GM21737 (cell line): Measurements from ENCODE around the gene CCDC7.
A peak's percentile ranks its signal among the peaks of the same experiment; 100 is the strongest.
"Not testable (repeated sequence)": the region's sequence is repeated elsewhere in the genome, so short reads cannot be mapped to it uniquely, and the experiment has no call there.

Experiments
- ATAC-seq: cut with Tn5 transposase; IDR thresholded peaks from one replicate; pipeline ENCODE4 v1.9.1; 2021; ENCODE audit warnings: mild to moderate bottlenecking, moderate library complexity; ENCODE audit not compliant: unreplicated experiment

The CCDC7 gene

DNA sequence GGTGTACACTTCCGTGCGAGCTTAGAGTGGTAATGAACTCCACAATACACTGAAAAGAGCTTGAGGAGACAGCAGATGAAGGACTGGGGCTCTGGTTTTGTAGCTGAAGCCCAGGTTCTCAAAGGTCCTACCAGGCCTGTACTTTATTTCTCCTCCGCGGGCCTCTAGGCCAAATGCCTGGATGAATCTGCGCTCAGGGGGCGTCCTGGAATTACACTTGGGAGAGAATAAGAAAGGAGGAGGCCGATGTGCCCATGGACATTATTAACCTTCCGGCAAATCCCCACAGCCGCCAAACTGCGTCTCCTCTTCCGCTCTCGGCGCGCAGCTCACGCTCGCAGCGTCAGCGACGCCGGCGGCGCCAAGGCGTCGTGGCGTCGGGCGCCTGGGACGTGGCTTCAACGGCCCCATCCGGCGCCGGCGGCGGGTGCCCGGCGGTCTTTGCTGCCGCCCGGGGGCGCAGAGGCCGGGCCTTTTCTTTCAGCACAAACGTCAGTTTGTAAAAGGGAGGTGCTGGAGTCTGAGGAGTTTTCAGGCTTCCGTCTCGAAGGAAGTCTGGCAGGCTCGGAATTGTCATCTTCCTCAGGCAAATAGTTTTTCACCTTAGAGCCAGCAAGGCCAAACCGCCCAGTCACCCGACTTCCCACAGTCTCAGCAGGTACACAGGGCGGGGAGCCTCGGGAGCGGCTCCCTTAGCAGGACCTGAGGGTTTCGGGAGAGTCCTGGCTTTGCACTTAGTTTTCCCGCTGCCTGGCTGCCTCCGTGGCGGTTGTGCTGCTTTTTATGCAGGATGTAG, at the start of gene CCDC7:
CCDC7 (plus strand) TSS at position 401 of the 796 bp plus-strand sequence. CDS start 5,503 bp downstream, outside the sequence.
- peak; percentile 98 for ATAC-seq

DNA sequence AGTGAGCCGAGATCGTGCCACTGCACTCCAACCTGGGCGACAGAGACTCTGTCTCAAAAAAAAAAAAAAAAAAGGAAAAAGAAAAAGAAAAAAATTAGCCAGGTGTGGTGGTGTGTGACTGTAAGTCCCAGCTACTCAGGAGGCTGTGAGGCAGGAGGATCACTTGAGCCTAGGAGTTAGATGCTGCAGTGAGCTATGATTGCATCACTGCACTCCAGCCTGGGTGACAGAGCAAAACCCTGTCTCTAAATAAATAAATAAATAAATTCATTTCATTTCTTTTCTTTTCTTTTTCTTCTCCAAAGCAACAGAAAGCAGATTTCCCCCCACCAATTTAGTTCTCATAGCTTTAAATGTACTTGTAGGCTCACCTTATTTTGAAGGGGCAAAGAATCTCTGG, 48.8 kb upstream of the CCDC7 start:
- not testable (repeated sequence) for ATAC-seq

DNA sequence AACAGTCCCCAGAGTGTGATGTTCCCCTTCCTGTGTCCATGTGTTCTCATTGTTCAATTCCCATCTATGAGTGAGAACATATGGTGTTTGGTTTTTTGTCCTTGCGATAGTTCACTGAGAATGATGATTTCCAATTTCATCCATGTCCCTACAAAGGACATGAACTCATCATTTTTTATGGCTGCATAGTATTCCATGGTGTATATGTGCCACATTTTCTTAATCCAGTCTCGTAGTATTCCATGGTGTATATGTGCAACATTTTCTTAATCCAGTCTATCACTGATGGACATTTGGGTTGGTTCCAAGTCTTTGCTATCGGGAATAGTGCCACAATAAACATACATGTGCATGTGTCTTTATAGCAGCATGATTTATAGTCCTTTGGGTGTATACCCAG, 46.2 kb upstream of the CCDC7 start:
- ATAC-seq, result not testable (repeated sequence)

DNA sequence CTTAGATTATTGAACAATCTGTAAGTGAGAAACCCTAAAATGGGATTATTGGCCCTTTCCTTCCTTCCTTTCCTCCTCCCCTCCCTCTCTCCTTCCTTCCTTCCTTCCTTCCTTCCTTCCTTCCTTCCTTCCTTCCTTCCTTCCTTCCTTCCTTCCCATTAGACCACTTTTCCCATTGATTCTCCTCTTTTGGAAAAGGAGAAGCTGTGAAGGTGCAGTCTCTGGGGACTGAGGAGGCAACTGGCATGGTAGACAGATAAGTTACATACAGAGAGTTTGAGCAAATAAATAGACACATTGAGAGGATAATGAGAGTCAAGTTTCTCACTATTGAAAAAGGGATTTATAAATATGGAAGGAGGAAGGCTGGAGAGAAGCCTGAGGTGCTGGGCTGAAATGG, 45.0 kb upstream of the CCDC7 start:
- ATAC-seq, result no peak

DNA sequence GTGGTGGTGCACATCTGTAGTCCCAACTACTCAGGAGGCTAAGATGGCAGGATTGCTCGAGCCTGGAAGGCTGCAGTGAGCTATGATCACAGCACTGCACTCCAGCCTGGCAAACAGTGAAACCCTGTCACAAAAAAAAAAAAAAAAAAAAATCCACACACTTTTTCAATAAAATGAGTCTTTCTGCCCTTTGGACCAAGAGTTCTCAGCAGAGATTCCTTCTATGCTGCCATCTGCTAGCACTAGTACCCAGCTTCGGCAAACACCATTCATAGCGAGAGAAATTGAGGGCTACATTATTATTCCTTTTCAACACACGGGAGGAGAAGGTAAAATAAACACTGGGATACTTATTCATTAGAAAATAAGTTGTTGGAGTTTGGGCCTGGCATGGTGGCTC, 43.4 kb upstream of the CCDC7 start:
- ATAC-seq, result no peak

DNA sequence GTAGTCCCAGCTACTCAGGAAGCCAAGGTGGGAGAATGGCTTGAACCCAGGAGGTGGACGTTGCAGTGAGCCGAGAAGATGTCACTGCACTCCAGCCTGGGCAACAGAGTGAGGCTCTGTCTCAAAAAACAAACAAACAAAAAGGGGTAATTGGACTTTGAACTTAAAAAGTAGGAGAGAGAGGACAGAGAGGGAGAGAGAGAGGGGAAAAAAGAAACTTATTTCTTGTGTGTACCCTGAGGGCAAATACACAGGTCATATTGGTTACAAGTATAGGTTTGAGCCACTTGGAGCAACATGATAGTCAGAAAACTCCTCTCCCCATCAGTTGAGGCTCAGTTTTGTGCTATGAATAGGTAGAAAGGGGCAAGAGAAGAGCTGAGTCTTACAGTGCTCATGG, 42.8 kb upstream of the CCDC7 start:
- no peak for ATAC-seq

DNA sequence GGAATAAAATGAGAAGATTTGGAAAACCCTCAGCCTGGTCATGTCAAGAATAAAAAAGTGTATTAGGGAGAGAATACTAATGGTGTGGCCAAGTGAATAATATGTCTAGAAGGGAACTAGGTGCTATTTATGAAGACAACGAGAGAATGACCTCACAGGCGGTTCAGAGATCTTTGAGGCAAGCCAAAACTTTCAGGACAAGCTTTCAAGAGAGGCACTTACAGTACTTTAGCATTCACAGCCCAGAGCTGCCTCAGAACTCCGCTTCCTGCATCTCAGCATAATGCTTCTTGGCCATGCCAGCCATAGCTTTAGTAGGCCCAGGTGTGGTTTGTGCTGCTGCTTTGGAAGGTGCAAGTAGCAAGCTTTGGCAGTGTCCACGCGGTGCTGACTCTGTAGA, 37.2 kb upstream of the CCDC7 start:
- no peak for ATAC-seq

DNA sequence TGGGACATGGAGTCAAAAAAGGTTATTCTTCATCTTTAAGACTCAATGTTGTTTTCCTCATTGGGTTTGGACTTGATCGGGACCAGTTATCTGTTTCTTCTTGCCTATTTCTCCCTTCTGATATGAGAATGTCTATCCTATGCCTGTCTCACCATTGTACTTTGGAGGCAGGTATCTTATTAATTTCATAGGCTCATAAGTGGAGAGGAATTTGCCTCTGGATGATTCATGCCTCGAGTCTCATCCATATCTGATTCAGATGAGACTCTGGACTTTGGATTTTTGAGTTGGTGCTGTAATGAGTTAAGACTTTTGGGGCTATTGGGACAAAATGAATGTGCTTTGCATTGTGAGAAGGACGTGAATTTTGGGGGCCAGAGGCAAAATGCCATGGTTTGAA, 36.2 kb upstream of the CCDC7 start:
- no peak for ATAC-seq

DNA sequence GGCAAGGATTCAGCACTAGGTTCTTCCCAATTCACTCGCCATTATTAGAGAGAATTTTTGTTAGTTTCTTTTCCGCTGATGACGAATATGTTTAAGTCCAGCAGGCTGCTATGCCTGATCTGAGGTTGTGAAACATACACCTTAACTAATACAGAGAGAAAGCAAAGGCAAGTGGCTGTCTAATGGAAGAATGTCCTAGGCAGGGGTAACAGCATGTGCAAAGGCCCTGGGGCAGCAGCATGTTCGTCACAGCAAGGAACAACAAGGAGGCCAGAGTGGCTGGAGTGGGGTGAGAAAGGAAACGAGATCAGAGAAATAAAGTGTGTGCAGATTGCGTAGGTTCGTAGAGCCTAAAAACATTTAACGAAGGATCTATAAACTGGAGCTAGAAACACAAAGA, 35.4 kb upstream of the CCDC7 start:
- ATAC-seq, result no peak

DNA sequence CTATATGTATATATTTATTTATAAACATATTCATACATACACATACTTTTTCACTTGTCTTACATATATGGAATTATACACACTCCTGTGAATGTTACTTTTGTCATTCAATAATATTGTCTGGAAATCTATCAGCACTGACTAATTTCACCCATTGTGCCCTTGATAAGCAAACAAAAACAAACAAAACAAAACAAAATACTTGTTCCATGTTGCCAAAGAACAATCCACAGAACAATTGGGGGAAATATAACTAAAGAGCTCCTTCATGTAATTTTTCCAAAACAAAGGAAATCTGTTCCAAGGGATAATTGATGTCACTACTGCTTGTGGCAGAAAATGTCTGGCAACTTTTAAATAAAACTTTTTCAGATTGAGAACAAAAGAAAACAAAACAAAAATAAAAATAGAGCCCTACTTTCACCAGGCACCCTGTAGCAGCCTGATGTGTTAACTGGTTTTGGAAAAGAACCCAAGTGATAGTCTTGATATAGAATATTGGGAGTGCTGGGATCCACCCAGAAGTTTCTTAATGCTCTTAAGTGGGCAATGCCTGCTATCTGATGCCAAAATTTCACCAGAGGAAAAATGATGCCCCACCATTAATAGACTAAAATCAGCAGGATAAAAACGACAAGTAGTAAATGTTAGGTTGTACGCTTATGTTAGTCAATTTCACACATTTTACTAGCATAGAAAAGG, 34.0 kb upstream of the CCDC7 start:
- no peak for ATAC-seq

DNA sequence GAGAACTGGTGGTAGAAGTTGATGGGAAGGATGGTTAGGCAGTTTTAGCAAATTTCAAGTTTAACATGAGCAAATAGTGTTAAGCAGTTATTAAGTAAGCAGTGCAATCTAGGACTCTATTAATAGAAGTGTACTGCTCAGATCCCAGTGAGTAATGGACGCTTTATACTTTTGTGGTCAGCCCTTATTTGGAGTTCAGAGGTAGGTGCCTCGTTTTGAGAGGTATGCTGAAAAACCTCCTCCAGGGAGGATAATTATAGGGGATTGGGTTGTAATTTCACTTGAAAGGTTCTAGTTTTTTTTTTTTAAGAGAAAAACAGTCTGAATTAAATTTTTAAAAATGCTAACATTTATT, 33.5 kb upstream of the CCDC7 start:
- no peak for ATAC-seq

DNA sequence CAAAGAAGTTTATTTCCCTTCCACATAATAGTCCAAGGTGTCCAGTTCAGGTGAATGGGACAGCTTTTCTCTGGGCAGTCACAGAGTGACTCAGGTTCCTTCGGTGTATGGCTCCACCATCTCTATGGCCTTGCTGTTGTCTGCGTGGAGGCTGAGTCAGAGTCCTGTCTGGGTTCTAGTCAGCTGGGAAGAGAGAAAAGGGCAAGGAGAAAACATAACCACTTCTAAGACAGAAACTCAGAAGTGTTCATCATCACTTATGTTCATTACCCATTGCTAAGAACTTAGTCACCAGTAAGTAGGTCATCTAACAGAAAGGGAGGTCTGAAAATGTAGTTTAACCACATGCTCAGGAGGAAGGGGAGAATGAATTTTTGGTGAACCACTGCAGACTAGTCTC, 32.4 kb upstream of the CCDC7 start:
- no peak for ATAC-seq

DNA sequence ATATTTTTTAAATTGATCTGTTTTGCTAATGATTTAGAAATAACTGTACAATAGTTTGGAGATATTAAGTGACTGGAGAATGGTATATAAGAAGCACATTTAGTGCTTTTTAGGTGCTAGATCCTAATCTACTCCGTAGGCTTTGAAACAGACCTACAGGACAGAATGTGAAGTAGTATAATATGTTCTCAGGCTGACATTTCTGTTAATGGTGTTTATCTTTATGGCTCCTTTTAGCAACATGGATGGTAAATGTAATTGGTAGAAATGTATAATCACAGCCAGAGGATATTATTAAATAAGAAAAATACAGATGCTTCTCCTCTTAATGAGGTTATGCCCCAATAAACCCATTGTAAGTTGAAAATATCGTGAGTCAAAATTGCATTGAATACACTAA, 30.6 kb upstream of the CCDC7 start:
- ATAC-seq, result no peak

DNA sequence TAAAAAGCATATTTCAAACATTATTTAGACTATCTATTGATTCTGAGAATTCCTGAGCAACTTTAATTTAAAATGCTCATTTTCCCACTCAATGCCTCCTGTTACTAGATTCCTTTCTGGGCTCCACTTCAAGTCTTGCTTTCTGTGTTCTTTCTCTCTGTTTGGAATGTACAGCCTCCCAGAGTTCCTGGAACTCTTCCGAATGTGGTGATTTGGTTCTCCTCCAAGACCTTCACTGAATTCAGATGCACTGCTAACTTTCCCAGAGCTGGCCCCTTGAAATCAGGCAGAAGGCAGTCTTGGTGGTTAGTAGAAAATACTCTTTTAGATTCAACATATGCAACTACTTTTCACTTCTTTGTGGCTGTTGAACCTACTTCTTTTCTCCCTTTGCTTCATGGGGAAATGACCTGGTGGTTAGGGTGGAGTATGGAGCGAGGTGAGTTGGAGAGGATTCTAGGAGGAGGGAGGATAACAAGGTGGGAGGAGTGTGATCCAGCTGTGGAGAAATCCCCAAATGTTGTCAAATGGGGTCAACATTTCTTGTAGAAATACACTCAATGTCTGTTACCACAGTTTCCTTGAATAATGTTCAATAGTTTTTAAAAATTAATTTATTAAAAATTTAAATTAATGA, 27.9 kb upstream of the CCDC7 start:
- no peak for ATAC-seq

DNA sequence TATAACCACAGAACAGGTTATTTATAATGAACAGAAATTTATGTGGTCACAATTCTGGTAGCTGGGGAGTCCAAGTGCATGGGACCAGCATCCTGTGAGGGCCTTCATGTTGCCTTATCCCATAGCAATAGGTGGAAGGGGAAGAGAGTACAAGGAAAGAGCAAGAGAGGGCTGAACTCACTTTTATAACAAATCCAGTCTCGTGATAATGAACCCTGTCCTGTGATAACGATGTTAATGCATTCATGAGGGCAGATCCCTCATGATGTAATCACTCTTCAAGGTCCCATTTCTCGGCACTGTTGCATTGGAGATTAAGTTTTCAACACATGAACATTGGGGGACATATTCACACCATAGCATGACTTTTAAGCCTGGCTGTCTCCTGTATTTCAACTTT, 27.4 kb upstream of the CCDC7 start:
- no peak for ATAC-seq

DNA sequence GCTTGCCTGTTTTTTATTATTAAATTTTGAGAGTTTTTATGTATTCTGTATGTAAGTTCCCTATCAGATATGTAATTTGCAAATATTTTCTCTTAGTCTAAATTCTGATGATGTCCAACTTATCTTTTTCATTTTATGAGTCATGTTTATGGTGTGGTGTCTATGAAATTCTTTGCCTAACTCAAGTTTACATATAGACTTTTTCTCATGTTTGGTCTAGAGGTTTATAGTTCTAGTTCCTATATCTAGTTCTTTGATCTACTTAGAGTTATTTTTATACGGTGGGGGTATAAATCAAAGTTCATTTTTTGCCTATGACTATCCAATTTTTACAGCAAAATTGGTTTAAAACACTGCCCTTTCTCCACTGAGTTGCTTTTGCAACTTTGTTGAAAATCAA, 26.3 kb upstream of the CCDC7 start:
- ATAC-seq, result no peak

DNA sequence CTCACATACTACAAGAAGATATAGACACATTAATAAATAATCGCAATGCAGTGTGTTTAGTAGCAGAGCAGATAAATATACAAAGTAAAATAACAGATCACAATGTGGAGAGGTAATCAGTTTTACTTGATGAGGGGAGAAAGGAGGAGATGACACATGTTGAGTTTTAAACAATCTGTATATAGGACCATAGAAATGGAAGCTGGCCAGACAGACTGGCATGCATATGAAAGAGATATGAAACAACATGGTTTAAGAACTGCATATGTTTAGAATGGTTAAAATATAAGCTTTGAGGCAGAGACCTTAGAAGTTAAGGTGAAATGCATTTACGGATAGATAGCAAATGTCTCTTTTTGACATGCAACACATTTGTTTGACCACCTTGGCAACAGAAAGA, 19.8 kb upstream of the CCDC7 start:
- no peak for ATAC-seq

DNA sequence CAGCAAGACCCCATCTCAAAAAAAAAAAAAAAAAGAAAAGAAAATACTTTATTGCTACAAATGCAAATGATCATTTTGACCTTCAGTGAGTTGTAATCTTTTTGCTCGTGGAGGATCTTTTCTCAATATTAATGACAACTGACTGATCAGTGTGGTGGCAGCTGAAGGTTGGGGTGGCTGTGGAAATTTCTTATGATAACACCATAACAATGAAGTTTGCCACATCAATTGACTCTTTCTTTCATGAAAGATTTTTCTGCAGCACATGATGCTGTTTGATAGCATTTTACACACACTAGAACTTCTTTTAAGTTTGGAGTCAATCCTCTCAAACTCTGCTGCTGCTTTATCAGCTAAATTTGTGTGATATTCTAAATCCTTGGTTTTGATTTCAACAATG, 12.4 kb upstream of the CCDC7 start:
- no peak for ATAC-seq

DNA sequence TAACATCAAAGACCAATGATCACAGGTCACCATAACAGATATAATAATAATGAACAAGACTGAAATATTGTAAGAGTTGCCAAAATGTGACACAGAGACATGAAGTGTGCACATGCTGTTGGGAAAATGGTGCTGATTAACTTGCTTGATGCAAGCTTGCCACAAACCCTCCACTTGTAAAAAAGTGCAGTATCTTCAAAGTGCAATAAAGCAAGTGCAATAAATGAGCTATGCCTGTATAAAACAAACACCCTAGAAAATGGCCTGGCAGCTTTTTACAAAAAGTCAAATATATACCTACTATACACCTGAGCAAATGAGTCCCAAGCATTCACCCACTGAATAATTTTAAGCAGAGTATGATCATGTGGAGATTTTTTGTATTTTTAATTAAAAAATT, 9.7 kb upstream of the CCDC7 start:
- ATAC-seq, result no peak

DNA sequence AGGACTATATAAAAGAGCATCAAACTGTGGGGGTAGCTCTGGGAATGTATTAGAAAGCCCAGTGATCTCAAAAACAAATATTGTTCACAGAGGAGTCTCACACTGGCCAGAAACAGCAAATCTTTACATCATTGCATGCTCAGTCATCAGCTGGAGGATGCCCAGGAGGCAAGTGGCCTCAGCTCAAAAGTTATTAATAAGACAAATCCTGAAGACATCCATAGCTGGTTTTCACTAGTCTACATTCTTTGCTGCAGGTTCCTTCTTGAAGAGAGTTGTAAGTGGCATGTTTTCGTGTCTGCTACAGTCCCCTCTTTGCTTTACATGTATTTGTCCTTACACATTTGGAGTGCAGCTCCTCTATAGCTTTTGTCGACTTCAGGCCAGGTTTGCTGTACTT, 8.6 kb upstream of the CCDC7 start:
- no peak for ATAC-seq

DNA sequence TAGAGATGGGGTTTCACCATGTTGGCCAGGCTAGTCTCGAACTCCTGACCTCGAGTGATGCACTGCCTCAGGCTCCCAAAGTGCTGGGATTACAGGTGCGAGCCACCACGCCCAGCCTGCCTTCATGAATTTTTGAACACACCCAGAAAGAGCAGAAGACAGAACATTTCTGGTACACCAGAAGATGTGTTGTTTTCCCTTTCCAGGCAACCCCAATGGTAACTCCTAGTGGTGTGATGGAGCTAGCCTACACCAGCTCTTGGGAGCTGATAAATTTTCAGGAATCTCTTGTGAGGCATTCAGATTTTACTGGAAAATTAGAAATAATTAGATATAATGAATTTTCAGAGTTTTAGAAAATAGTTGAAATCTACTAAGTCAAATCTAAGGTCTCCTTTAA, 904 bp upstream of the CCDC7 start:
- no peak for ATAC-seq
